Spleen (tissue), 11 donors: Measurements from ENCODE around the gene MSI2. TPM values are rescaled to one million over a fixed set of nuclear protein-coding genes. Genes with fewer than 3 reads are reported as not detected.
"Not testable (repeated sequence)": the region's sequence is repeated elsewhere in the genome, so short reads cannot be mapped to it uniquely, and the experiment has no call there.

Experiments used
- DNase-seq: peaks from one replicate; pipeline ENCODE4 v3.0.0-alpha.2; 2020
- H3K27ac ChIP-seq, 8 donors: fragments of 200-600 bp; sonication (generic) in 7 of 8; 1 replicate in 4 of 8; 2 replicates in 4 of 8; pipeline versions ENCODE4 v1.5.0 to v1.8.0; 2016 to 2021; ENCODE audit warnings: inconsistent platforms in 4 of 8, mild to moderate bottlenecking in 4 of 8, moderate library complexity in 1 of 8
- H3K27me3 ChIP-seq, 7 donors: fragments of 200-600 bp; sonication (generic) in 6 of 7; replicated peaks in 1 of 7; 1 replicate in 4 of 7; 2 replicates in 3 of 7; pipeline versions ENCODE4 v1.5.0 to v1.8.0; 2016 to 2021; ENCODE audit warnings: inconsistent platforms in 3 of 7, mild to moderate bottlenecking in 1 of 7
- H3K36me3 ChIP-seq, 6 donors: fragments of 200-600 bp; sonication (generic) in 5 of 6; 1 replicate in 4 of 6; 2 replicates in 2 of 6; pipeline versions ENCODE4 v1.5.0 to v1.8.0; 2016 to 2021; ENCODE audit warnings: inconsistent platforms in 2 of 6
- H3K4me1 ChIP-seq, 6 donors: fragments of 200-600 bp; sonication (generic) in 5 of 6; 1 replicate in 3 of 6; 2 replicates in 3 of 6; pipeline versions ENCODE4 v1.5.0 to v1.8.0; 2016 to 2021; ENCODE audit warnings: inconsistent platforms in 3 of 6
- H3K4me3 ChIP-seq, 8 donors: fragments of 200-600 bp; sonication (generic) in 7 of 8; 1 replicate in 4 of 8; 2 replicates in 4 of 8; pipeline versions ENCODE4 v1.5.0 to v1.8.0; 2016 to 2021; ENCODE audit warnings: inconsistent platforms in 4 of 8, mild to moderate bottlenecking in 4 of 8, moderate library complexity in 2 of 8
- H3K9me3 ChIP-seq, 8 donors: fragments of 200-600 bp; sonication (generic) in 7 of 8; 1 replicate in 4 of 8; 2 replicates in 4 of 8; pipeline versions ENCODE4 v1.5.0 to v1.8.0; 2016 to 2021; ENCODE audit warnings: inconsistent platforms in 4 of 8
- POLR2A ChIP-seq, 3 donors: fragments of 450-650 bp; IDR thresholded peaks; one replicate each; pipeline ENCODE4 v1.5.1; 2017; ENCODE audit warnings: antibody characterized with exemption in 3 of 3, mild to moderate bottlenecking in 1 of 3
- POLR2AphosphoS5 ChIP-seq, 3 donors: sonication (generic); formaldehyde crosslinking; IDR thresholded peaks; one replicate each; pipeline ENCODE4 v1.5.1; 2017; ENCODE audit warnings: antibody characterized with exemption in 3 of 3
- WGBS, 5 donors: extraction: QIAGEN DNeasy Blood & Tissue Kit in 3 of 5; methylation state at CpG; one replicate each; pipeline versions ENCODE4 v1.1.5 to v1.1.7; 2013 to 2018; 5-methylcytosine and 5-hydroxymethylcytosine counted together
- intact Hi-C: fragments of 100-400 bp; cut with DNase I; formaldehyde crosslinking; loops from one replicate; pipeline ENCODE4 v1.15.0; 2023; ENCODE audit warnings: low total_unique reads
- polyA plus RNA-seq, 3 donors: library from polyadenylated mRNA; stranded (reverse); fragments of 200-250 nt; gene quantifications; one replicate each; pipeline ENCODE4 v1.2.1, GENCODE V29; 2013
- total RNA-seq, 7 donors: library from RNA; depleted of rRNA in 3 of 7; stranded (reverse); fragments of >200 nt in 3 of 7; fragmentation: NEBNext Ultra II Directional in 4 of 7; extraction: Animal tissue kit (Norgen Biotek cat#: 25700) in 4 of 7; gene quantifications; one replicate each; pipeline versions ENCODE4 v1.1.0 to v1.2.1, GENCODE V29; 2016 to 2021
- TF ChIP-seq, protein P1 (sequence below), 11 experiments: fragments of 200-600 bp in 7 of 11; fragments of 450-650 bp in 4 of 11; sonication (generic) in 4 of 11; IDR thresholded peaks in 8 of 11; conservative IDR thresholded peaks in 3 of 11; 1 replicate in 7 of 11; 2 replicates in 4 of 11; pipeline versions ENCODE4 v1.4.0 to v1.8.0; 2016 to 2021; ENCODE audit warnings: antibody characterized with exemption in 11 of 11, inconsistent platforms in 4 of 11, mild to moderate bottlenecking in 1 of 11
- donor health status: healthy with polysubstance abuse.
- donor health status: DM: no; HTN: no; CAD: no; lungs with moderate emphysema.
- donor health status: DM: no; HTN: no; CAD: no.
- donor health status: Bipolar disorder and iron deficiency.
- donor health status: healthy.
- donor health status: DM: no; HTN: no; CAD: no.
- donor health status: DM: yes; HTN: yes; CAD: no.

The MSI2 gene
- total and polyA plus RNA-seq, 10 donors, result 9.8 to 131 (median 64.7) TPM

GRCh38 chr17:57620576-57620975 lies 364.3 kb downstream of the MSI2 start:
- no peaks in the 10 kb centered on the region for H3K9me3 ChIP-seq
- WGBS, 5 donors, result 89 to 98% (median 96%) methylated on average over 2 of the region's 2 CpGs
- peaks cover 0 to 38% (median 2%) of the 10 kb centered on the region in 6 donors for H3K36me3 ChIP-seq
- no peaks in the 10 kb centered on the region for H3K27me3 ChIP-seq
- peak; percentile 32 for DNase-seq
- H3K4me3 ChIP-seq, result no peak overlapping the region
- intact Hi-C loops, result no loop called here
- peaks cover 13 to 36% (median 26%) of the 10 kb centered on the region in 6 donors for H3K4me1 ChIP-seq
- TF ChIP-seq, protein P1, sequence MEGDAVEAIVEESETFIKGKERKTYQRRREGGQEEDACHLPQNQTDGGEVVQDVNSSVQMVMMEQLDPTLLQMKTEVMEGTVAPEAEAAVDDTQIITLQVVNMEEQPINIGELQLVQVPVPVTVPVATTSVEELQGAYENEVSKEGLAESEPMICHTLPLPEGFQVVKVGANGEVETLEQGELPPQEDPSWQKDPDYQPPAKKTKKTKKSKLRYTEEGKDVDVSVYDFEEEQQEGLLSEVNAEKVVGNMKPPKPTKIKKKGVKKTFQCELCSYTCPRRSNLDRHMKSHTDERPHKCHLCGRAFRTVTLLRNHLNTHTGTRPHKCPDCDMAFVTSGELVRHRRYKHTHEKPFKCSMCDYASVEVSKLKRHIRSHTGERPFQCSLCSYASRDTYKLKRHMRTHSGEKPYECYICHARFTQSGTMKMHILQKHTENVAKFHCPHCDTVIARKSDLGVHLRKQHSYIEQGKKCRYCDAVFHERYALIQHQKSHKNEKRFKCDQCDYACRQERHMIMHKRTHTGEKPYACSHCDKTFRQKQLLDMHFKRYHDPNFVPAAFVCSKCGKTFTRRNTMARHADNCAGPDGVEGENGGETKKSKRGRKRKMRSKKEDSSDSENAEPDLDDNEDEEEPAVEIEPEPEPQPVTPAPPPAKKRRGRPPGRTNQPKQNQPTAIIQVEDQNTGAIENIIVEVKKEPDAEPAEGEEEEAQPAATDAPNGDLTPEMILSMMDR (IDR thresholded peaks at IDR 0.05 in 8 of 11, conservative IDR thresholded peaks at IDR 0.05 in 3 of 11), result no peak
- TF ChIP-seq POLR2AphosphoS5 (IDR thresholded peaks at IDR 0.05) (no peak), POLR2A (IDR thresholded peaks at IDR 0.05) (no peak)
- no peak overlapping the region for H3K27ac ChIP-seq

- Histone ChIP-seq H3K4me1 (peaks cover 13 to 36% (median 26%) of the 10 kb centered on the region in 6 donors), H3K27ac (peak overlapping the region in 2 of 8 donors; percentile 52 to 59), H3K36me3 (peaks cover 0 to 38% (median 0%) of the 10 kb centered on the region in 6 donors)
- DNase-seq, result peak; percentile 62
- H3K9me3 ChIP-seq, intact Hi-C loops, H3K27me3 ChIP-seq, H3K4me3 ChIP-seq: not testable (repeated sequence)
- 96 to 99% (median 99%) methylated on average over 6 of the region's 6 CpGs for WGBS, 5 donors
These were observed 365.5 kb downstream of the MSI2 start for GRCh38 chr17:57621791-57622190.

- Histone ChIP-seq H3K27ac (peak overlapping the region in 5 of 8 donors; percentile 42 to 59 (median 46)), H3K36me3 (peaks cover 0 to 38% (median 0%) of the 10 kb centered on the region in 6 donors), H3K27me3 (no peaks in the 10 kb centered on the region), H3K9me3 (no peaks in the 10 kb centered on the region), H3K4me1 (peaks cover 13 to 36% (median 26%) of the 10 kb centered on the region in 6 donors), H3K4me3 (peak overlapping the region in 1 of 8 donors; percentile 52)
- TF ChIP-seq, protein P1 (IDR thresholded peaks at IDR 0.05 in 8 of 11, conservative IDR thresholded peaks at IDR 0.05 in 3 of 11), result no peak
- TF ChIP-seq POLR2AphosphoS5 (IDR thresholded peaks at IDR 0.05), result no peak
- TF ChIP-seq POLR2A (IDR thresholded peaks at IDR 0.05), result no peak
- intact Hi-C loops, result no loop called here
- WGBS, 5 donors, result 61 to 74% (median 69%) methylated on average over 8 of the region's 8 CpGs
- no peak for DNase-seq
These were observed 366.0 kb downstream of the MSI2 start for GRCh38 chr17:57622306-57622682.

GRCh38 chr17:57622683-57623433 lies 366.5 kb downstream of the MSI2 start:
- WGBS, 5 donors, result 43 to 57% (median 53%) methylated on average over 16 of the region's 16 CpGs
- Histone ChIP-seq H3K4me1 (peaks cover 13 to 39% (median 26%) of the 10 kb centered on the region in 6 donors), H3K9me3 (no peaks in the 10 kb centered on the region), H3K27ac (peak overlapping the region in 6 of 8 donors; percentile 35 to 59 (median 46)), H3K36me3 (peaks cover 0 to 44% (median 0%) of the 10 kb centered on the region in 6 donors), H3K27me3 (no peaks in the 10 kb centered on the region), H3K4me3 (peak overlapping the region in 1 of 8 donors; percentile 52)
- peak; percentile 82 for DNase-seq
- TF ChIP-seq, protein P1 (IDR thresholded peaks at IDR 0.05 in 8 of 11, conservative IDR thresholded peaks at IDR 0.05 in 3 of 11), result no peak
- peak in 1 of 3 donors; percentile 44 for TF ChIP-seq POLR2AphosphoS5 (IDR thresholded peaks at IDR 0.05)
- intact Hi-C loops, result no loop called here
